Peyer's patch (tissue), 4 donors: ENCODE data around the gene NBEAL2. TPM values are rescaled to one million over a fixed set of nuclear protein-coding genes. Genes with fewer than 3 reads are reported as not detected.

Experiments
- DNase-seq, 3 donors: peaks; one replicate each; pipeline ENCODE4 v3.0.0-alpha.2; 2017 to 2019
- H3K27ac ChIP-seq, 4 donors: fragments of 200-600 bp; sonication (generic); one replicate each; pipeline ENCODE4 v1.5.1; 2016 to 2019
- H3K27me3 ChIP-seq, 2 donors: fragments of 200-600 bp; sonication (generic); one replicate each; pipeline ENCODE4 v1.5.1; 2019
- H3K36me3 ChIP-seq, 3 donors: fragments of 200-600 bp; sonication (generic); one replicate each; pipeline ENCODE4 v1.5.1; 2016 to 2019
- H3K4me1 ChIP-seq, 4 donors: fragments of 200-600 bp; sonication (generic); one replicate each; pipeline ENCODE4 v1.5.1; 2016 to 2019
- H3K4me3 ChIP-seq, 4 donors: fragments of 200-600 bp; sonication (generic); 1 replicate in 3 of 4; 2 replicates in 1 of 4; pipeline ENCODE4 v1.5.1; 2016 to 2019; ENCODE audit warnings: mild to moderate bottlenecking in 1 of 4
- H3K9me3 ChIP-seq, 4 donors: fragments of 200-600 bp; sonication (generic); one replicate each; pipeline ENCODE4 v1.5.1; 2016 to 2019; ENCODE audit warnings: mild to moderate bottlenecking in 1 of 4
- POLR2A ChIP-seq, 2 donors: fragments of 450-650 bp; IDR thresholded peaks; one replicate each; pipeline ENCODE4 v1.5.1; 2017; ENCODE audit warnings: antibody characterized with exemption in 2 of 2, mild to moderate bottlenecking in 2 of 2, moderate library complexity in 2 of 2
- total RNA-seq, 4 donors: library from RNA; depleted of rRNA; stranded (reverse); fragments of >200 nt; gene quantifications; one replicate each; pipeline ENCODE4 v1.1.0, GENCODE V29; 2016
- TF ChIP-seq, protein P1 (sequence below), 6 experiments: fragments of 450-650 bp in 4 of 6; fragments of 200-600 bp in 2 of 6; sonication (generic) in 1 of 6; IDR thresholded peaks; one replicate each; pipeline ENCODE4 v1.5.1; 2017 to 2019; ENCODE audit warnings: antibody characterized with exemption in 6 of 6, mild to moderate bottlenecking in 3 of 6, moderate library complexity in 1 of 6

The NBEAL2 gene
- total RNA-seq, 4 donors from 2014 or later = 111 to 304 (median 229) TPM

DNA sequence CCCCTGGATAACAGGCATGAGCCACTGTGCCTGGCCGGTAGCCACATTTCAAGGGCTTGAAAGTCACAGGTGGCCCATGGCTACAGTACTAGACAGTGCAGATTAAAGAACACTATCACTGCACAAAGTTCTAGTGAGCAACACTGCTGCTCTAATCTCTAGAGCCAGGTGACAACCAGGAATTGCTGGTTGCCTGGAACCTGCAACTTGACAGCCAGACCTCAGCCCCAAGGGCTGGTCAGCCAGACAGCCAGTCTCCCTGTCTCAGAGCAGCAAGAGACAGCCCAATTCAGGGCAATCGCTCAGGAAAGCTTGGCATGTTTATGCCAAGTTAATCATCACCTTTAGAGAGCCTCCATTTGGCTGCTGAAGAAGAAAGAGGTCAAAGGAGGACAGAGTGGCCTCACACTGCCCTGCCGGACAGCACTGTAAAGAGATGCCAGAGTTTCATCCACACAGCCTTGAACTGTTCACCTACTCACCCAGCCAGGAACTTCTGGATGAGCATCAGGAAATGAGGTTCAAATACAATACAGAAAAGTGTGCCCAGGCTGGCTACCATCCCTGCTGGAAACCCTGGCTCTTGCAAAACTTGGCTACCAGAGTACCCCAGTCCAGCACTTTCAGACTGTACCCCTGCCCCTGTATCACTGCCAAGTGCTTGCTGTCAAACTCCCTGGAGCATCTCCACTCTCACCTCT, 8.9 kb upstream of the NBEAL2 start:
- Histone ChIP-seq H3K4me1 (peaks cover 12 to 86% (median 36%) of the 10 kb centered on the region in 4 donors), H3K9me3 (no peaks in the 10 kb centered on the region), H3K36me3 (peaks cover 0 to 6% (median 0%) of the 10 kb centered on the region in 3 donors), H3K27ac (peak overlapping the region in 2 of 4 donors; percentile 37 to 66), H3K27me3 (no peaks in the 10 kb centered on the region), H3K4me3 (no peak overlapping the region)
- TF ChIP-seq, protein P1, sequence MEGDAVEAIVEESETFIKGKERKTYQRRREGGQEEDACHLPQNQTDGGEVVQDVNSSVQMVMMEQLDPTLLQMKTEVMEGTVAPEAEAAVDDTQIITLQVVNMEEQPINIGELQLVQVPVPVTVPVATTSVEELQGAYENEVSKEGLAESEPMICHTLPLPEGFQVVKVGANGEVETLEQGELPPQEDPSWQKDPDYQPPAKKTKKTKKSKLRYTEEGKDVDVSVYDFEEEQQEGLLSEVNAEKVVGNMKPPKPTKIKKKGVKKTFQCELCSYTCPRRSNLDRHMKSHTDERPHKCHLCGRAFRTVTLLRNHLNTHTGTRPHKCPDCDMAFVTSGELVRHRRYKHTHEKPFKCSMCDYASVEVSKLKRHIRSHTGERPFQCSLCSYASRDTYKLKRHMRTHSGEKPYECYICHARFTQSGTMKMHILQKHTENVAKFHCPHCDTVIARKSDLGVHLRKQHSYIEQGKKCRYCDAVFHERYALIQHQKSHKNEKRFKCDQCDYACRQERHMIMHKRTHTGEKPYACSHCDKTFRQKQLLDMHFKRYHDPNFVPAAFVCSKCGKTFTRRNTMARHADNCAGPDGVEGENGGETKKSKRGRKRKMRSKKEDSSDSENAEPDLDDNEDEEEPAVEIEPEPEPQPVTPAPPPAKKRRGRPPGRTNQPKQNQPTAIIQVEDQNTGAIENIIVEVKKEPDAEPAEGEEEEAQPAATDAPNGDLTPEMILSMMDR (IDR thresholded peaks at IDR 0.05) = no peak
- TF ChIP-seq POLR2A (IDR thresholded peaks at IDR 0.05) = no peak
- DNase-seq = peak in 1 of 3 donors; percentile 50

DNA sequence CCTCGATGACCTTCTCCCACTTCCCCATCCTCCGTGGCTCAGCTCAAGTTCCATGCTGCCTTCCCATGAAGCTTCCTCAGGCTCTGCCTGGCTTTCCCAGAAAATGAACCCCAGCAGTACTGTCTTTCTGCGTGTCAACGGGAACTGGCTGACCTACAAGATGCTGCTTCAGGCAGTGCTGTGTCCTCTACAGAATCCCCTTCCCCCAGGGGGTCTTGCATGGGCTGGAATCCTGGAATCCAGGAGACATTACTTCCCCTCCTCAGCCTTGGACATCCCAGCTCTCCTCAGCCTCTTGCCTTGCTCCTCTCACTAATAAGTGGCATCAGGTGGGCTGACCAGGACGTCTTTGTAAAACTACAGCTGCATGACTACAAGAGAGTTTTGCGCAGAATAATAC, 8.3 kb upstream of the NBEAL2 start:
- DNase-seq = peak in 1 of 3 donors; percentile 42
- Histone ChIP-seq H3K27ac (peak overlapping the region in 3 of 4 donors; percentile 37 to 66 (median 49)), H3K36me3 (no peaks in the 10 kb centered on the region), H3K27me3 (no peaks in the 10 kb centered on the region), H3K9me3 (no peaks in the 10 kb centered on the region), H3K4me1 (peaks cover 12 to 81% (median 31%) of the 10 kb centered on the region in 4 donors), H3K4me3 (no peak overlapping the region)
- no peak for TF ChIP-seq POLR2A (IDR thresholded peaks at IDR 0.05)
- TF ChIP-seq, protein P1 (IDR thresholded peaks at IDR 0.05) = no peak

DNA sequence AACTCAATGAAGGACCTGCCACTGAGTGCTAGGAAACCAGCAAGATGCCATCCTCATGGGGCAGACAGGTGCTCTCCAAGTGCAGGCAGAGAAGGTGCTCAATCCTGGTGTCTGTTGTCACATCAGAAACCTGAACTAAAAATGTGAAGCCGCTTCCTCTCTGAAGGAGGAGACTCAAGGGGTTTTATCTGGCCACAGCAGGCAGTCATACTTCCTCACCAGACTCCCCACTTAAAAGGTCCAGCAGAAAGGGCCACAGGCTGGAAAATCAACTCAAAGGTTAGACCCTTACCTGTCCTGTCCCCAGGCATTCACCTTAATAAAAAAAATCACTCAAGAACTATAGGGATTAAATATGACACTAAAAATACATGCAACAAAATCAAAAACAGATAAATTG, 7.7 kb upstream of the NBEAL2 start:
- no peaks in the 10 kb centered on the region for H3K36me3 ChIP-seq
- H3K4me3 ChIP-seq = no peak overlapping the region
- no peak for DNase-seq
- H3K9me3 ChIP-seq = no peaks in the 10 kb centered on the region
- TF ChIP-seq POLR2A (IDR thresholded peaks at IDR 0.05) = no peak
- TF ChIP-seq, protein P1 (IDR thresholded peaks at IDR 0.05) = no peak
- H3K27ac ChIP-seq = peak overlapping the region in 2 of 4 donors; percentile 49 to 66
- no peaks in the 10 kb centered on the region for H3K27me3 ChIP-seq
- peaks cover 12 to 75% (median 29%) of the 10 kb centered on the region in 4 donors for H3K4me1 ChIP-seq

DNA sequence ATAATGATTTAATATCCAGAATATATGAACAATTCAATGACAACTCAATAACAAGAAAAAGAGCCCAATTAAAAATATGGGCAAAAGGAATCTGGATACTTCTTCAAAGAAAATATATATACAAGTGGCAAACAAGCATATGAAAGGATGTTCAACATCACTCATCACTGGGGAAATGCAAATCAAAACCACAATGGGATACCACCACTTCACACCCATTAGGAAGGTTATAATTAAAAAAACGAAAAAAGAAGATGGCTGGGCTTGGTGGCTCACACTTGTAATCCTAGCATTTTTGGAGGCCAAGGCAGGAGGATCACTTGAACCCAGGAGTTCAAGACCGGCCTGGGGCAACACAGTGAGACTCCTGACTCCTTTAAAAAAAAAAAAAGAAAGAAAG, 7.1 kb upstream of the NBEAL2 start:
- no peak for DNase-seq
- Histone ChIP-seq H3K4me3 (no peak overlapping the region), H3K36me3 (no peaks in the 10 kb centered on the region), H3K9me3 (no peaks in the 10 kb centered on the region), H3K27ac (peak overlapping the region in 1 of 4 donors; percentile 49), H3K4me1 (peaks cover 12 to 73% (median 26%) of the 10 kb centered on the region in 4 donors), H3K27me3 (no peaks in the 10 kb centered on the region)
- TF ChIP-seq, protein P1 (IDR thresholded peaks at IDR 0.05) = no peak
- TF ChIP-seq POLR2A (IDR thresholded peaks at IDR 0.05) = no peak

DNA sequence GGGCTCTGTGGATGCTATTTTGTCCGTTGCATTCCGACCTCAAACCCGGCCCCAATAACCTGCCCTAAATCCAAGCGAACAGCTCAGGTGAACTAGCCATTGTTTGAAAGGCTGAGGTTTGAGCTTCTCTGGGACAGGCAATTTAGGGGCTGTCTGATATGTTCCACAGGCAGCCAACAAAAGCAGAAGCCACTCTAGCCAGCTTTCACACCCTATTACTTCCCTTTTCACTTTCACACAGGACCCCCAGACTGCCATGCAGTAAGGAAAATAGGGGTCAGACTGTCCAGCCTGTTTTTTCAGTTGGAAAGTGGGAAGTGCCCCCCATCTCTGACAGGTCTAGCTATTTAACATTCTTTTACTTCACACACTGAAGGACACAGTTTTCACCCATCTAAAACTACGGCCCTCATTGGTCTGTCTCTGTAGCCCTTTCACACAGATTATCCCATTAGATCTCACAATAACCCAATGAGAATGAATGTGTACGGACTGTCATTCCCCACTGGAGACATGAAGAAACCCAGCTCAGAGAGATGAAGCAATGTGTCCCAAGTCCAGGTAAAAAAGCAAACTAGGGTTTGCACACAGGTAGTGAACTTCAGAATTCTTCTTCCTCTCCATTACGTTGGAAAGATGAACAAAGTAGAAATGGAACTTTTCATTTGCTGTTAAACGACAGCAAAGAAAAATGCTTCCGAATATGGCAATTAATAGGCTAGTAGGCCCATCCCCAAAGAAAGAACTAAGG, 4.9 kb upstream of the NBEAL2 start:
- TF ChIP-seq POLR2A (IDR thresholded peaks at IDR 0.05) = no peak
- TF ChIP-seq, protein P1 (IDR thresholded peaks at IDR 0.05) = no peak
- peak overlapping the region in 1 of 4 donors; percentile 93 for H3K27ac ChIP-seq
- peaks cover 9 to 66% (median 28%) of the 10 kb centered on the region in 4 donors for H3K4me1 ChIP-seq

More for the DNA sequence above, 4.9 kb upstream of the NBEAL2 start:
- no peaks in the 10 kb centered on the region for H3K36me3 ChIP-seq
- peak overlapping the region in 2 of 4 donors; percentile 72 to 83 for H3K4me3 ChIP-seq
- DNase-seq = no peak
- no peaks in the 10 kb centered on the region for H3K9me3 ChIP-seq
- no peaks in the 10 kb centered on the region for H3K27me3 ChIP-seq
